Panc1 (cell line): ENCODE measurements around the gene DMAC1. TPM values are rescaled to one million over a fixed set of nuclear protein-coding genes. Genes with fewer than 3 reads are reported as not detected.

Experiments
- ATAC-seq: fragments of 200-7000 bp; cut with Tn5 transposase; 2 replicates; pipeline ENCODE4 v1.9.1; 2020; ENCODE audit warnings: mild to moderate bottlenecking, moderate library complexity
- BruUV-seq: library from RNA; stranded (reverse); fragments of 400-500 nt; replicated peaks from 2 replicates; lab custom pipeline; 2021; lab: Mats Ljungman, UMichigan
- CTCF ChIA-PET: fragments of 300-600 bp; sonication (Branson Sonifier 250); formaldehyde crosslinking; loops from one replicate; lab custom pipeline; 2022; ENCODE audit warnings: antibody characterized with exemption; lab: Charles Lee
- POLR2A ChIA-PET: fragments of 300-600 bp; sonication (Branson Sonifier 250); formaldehyde crosslinking; loops from one replicate; lab custom pipeline; 2022; ENCODE audit warnings: antibody characterized with exemption; lab: Charles Lee
- DNase-seq: peaks from one replicate; pipeline ENCODE4 v3.0.0-alpha.2; 2010; ENCODE audit warnings: low read depth, low spot score
- H3K27ac ChIP-seq: 2 replicates; pipeline ENCODE4 v1.5.1; 2011; ENCODE audit warnings: mild to moderate bottlenecking, low read length, inconsistent platforms
- H3K27me3 ChIP-seq: fragments of 200-500 bp; sonication (Bioruptor generic); 2 replicates; pipeline ENCODE4 v1.6.0; 2014; ENCODE audit warnings: low read length, inconsistent platforms; ENCODE audit not compliant: control insufficient read depth, insufficient read depth
- H3K36me3 ChIP-seq: fragments of 200-500 bp; sonication (Bioruptor generic); 2 replicates; pipeline ENCODE4 v1.5.1; 2014; ENCODE audit warnings: inconsistent platforms, mild to moderate bottlenecking, low read length, moderate library complexity; ENCODE audit not compliant: control insufficient read depth, insufficient read depth
- H3K4me1 ChIP-seq: 2 replicates; pipeline ENCODE4 v1.5.1; 2011; ENCODE audit warnings: inconsistent platforms, mild to moderate bottlenecking, low read length, moderate library complexity; ENCODE audit not compliant: control insufficient read depth, insufficient read depth
- H3K4me3 ChIP-seq, 2 experiments: 2 replicates each; pipeline ENCODE4 v1.5.1; 2011 to 2012; ENCODE audit warnings: low read depth in 2 of 2, low read length in 2 of 2, mild to moderate bottlenecking in 2 of 2, inconsistent platforms in 1 of 2, moderate library complexity in 1 of 2
- H3K9me3 ChIP-seq: fragments of 200-500 bp; sonication (Bioruptor generic); 2 replicates; pipeline ENCODE4 v1.5.1; 2014; ENCODE audit warnings: low read depth, mild to moderate bottlenecking, inconsistent platforms, low read length, moderate library complexity; ENCODE audit not compliant: control insufficient read depth, insufficient read depth
- POLR2AphosphoS5 ChIP-seq: IDR thresholded peaks from 2 replicates; pipeline ENCODE4 v1.6.1; 2012; ENCODE audit warnings: mild to moderate bottlenecking, low read depth, low read length, moderate library complexity
- SIN3A ChIP-seq: IDR thresholded peaks from 2 replicates; pipeline ENCODE4 v1.6.1; 2012; ENCODE audit warnings: low read depth, mild to moderate bottlenecking, low read length, moderate library complexity, borderline replicate concordance; ENCODE audit not compliant: insufficient read depth
- TCF7L2 ChIP-seq: IDR thresholded peaks from 2 replicates; pipeline ENCODE4 v1.6.1; 2011; ENCODE audit warnings: mild to moderate bottlenecking, low read depth, low read length, inconsistent platforms
- in situ Hi-C: cut with HindIII; loops from 2 replicates; pipeline ENCODE4 v1.10.0; 2016; ENCODE audit warnings: low sequenced_read_pairs, low pct_unique_long_range_greater_than_20kb
- intact Hi-C: fragments of 100-400 bp; cut with micrococcal nuclease; formaldehyde crosslinking; loops from one replicate; pipeline ENCODE4 v1.10.0; 2022; ENCODE audit not compliant: unreplicated experiment
- total RNA-seq: library from RNA; stranded (reverse); gene quantifications from one replicate; pipeline ENCODE4 v1.2.1, GENCODE V29; 2021; ENCODE audit not compliant: unreplicated experiment
- TF ChIP-seq, protein P1 (sequence below), 2 experiments: IDR thresholded peaks; 2 replicates each; pipeline ENCODE4 v1.6.1; 2011 to 2012; ENCODE audit warnings: low read depth in 2 of 2, control low read depth in 1 of 2, low read length in 1 of 2, mild to moderate bottlenecking in 1 of 2, moderate library complexity in 1 of 2; ENCODE audit not compliant: insufficient read depth in 1 of 2
- TF ChIP-seq, protein P2 (sequence below): fragments of 450-650 bp; IDR thresholded peaks from 2 replicates; pipeline ENCODE4 v1.5.1; 2017; ENCODE audit warnings: mild to moderate bottlenecking

The DMAC1 gene
- total RNA-seq, 1 experiment from 2014 or later = 13.8 TPM

DNA sequence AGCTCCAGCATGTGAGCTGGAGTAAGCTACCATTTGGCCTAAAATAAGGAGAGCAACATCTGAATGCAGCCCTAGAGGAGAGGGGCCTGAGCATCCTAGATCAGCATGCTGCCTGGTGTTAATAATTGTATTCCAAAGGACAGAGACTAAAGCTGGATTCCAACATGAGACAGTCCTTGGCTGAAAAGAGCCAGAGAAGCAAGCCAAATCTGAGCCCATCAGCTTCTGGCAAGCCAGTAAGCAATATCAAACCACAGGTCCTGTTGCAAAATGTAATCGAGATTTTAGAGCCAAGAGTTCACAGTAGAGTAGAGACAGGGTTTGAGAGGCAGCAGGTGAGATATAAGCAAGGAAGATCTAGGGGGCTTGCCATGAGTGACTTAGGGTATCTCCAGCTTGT lies 42.3 kb upstream of the DMAC1 start:
- no peak for ATAC-seq
- Histone ChIP-seq H3K36me3 (no peaks in the 10 kb centered on the region), H3K9me3 (no peaks in the 10 kb centered on the region), H3K27ac (no peak overlapping the region), H3K27me3 (no peaks in the 10 kb centered on the region), H3K4me3 (no peak overlapping the region), H3K4me1 (no peaks in the 10 kb centered on the region)
- DNase-seq = no peak
- TF ChIP-seq SIN3A (no peak), TCF7L2 (no peak), POLR2AphosphoS5 (no peak)
- TF ChIP-seq, protein P1, sequence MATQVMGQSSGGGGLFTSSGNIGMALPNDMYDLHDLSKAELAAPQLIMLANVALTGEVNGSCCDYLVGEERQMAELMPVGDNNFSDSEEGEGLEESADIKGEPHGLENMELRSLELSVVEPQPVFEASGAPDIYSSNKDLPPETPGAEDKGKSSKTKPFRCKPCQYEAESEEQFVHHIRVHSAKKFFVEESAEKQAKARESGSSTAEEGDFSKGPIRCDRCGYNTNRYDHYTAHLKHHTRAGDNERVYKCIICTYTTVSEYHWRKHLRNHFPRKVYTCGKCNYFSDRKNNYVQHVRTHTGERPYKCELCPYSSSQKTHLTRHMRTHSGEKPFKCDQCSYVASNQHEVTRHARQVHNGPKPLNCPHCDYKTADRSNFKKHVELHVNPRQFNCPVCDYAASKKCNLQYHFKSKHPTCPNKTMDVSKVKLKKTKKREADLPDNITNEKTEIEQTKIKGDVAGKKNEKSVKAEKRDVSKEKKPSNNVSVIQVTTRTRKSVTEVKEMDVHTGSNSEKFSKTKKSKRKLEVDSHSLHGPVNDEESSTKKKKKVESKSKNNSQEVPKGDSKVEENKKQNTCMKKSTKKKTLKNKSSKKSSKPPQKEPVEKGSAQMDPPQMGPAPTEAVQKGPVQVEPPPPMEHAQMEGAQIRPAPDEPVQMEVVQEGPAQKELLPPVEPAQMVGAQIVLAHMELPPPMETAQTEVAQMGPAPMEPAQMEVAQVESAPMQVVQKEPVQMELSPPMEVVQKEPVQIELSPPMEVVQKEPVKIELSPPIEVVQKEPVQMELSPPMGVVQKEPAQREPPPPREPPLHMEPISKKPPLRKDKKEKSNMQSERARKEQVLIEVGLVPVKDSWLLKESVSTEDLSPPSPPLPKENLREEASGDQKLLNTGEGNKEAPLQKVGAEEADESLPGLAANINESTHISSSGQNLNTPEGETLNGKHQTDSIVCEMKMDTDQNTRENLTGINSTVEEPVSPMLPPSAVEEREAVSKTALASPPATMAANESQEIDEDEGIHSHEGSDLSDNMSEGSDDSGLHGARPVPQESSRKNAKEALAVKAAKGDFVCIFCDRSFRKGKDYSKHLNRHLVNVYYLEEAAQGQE (IDR thresholded peaks at IDR 0.05; ENCODE audit: insufficient read depth in 1 of 2, low read depth in 2 of 2, low read length in 1 of 2) = no peak
- TF ChIP-seq, protein P2, sequence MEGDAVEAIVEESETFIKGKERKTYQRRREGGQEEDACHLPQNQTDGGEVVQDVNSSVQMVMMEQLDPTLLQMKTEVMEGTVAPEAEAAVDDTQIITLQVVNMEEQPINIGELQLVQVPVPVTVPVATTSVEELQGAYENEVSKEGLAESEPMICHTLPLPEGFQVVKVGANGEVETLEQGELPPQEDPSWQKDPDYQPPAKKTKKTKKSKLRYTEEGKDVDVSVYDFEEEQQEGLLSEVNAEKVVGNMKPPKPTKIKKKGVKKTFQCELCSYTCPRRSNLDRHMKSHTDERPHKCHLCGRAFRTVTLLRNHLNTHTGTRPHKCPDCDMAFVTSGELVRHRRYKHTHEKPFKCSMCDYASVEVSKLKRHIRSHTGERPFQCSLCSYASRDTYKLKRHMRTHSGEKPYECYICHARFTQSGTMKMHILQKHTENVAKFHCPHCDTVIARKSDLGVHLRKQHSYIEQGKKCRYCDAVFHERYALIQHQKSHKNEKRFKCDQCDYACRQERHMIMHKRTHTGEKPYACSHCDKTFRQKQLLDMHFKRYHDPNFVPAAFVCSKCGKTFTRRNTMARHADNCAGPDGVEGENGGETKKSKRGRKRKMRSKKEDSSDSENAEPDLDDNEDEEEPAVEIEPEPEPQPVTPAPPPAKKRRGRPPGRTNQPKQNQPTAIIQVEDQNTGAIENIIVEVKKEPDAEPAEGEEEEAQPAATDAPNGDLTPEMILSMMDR = no peak
- CTCF ChIA-PET = no interaction called here
- POLR2A ChIA-PET = no interaction called here
- in situ Hi-C loops = no loop called here
- BruUV-seq = no TSS peak
- intact Hi-C loops = no loop called here

DNA sequence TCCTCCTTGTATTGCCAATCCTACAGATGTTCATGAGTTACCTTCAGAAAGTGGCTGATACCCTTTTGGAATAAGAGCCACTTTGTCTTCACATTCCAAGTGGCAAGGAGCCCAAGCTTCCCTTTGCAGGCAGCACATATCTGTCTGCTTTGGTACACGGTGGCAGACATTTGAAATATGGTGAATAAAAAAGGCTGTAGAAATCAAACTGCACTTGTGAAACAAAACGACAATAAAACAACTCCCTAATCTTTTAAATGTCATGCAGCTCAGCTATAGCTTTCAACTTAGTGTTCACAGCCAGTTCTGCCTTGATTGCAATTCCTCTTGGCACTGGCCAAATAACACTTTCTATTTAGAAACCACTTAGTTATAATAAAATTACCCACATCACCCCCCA lies 35.0 kb upstream of the DMAC1 start:
- intact Hi-C loops (no loop called here), in situ Hi-C loops (no loop called here)
- no peaks in the 10 kb centered on the region for H3K9me3 ChIP-seq
- CTCF ChIA-PET = no interaction called here
- TF ChIP-seq POLR2AphosphoS5 = no peak
- no peak for TF ChIP-seq SIN3A
- TF ChIP-seq, protein P1 (IDR thresholded peaks at IDR 0.05; ENCODE audit: insufficient read depth in 1 of 2, low read depth in 2 of 2, low read length in 1 of 2) = no peak
- H3K4me3 ChIP-seq = no peak overlapping the region
- H3K36me3 ChIP-seq = no peaks in the 10 kb centered on the region
- ATAC-seq = no peak
- POLR2A ChIA-PET = no interaction called here
- H3K4me1 ChIP-seq = no peaks in the 10 kb centered on the region
- no TSS peak for BruUV-seq
- H3K27ac ChIP-seq = no peak overlapping the region
- no peaks in the 10 kb centered on the region for H3K27me3 ChIP-seq
- DNase-seq = no peak
